H1 (cell line): ENCODE measurements around the gene GRIP2.

Experiments used
- CBX5 ChIP-seq: fragments of 300-800, 300-1000 bp; sonication (generic); IDR thresholded peaks from 2 replicates; pipeline ENCODE4 v1.7.1; 2016; ENCODE audit warnings: antibody characterized with exemption, low read length, low read depth
- EZH2 ChIP-seq: fragments of 200-600 bp; sonication (generic); IDR thresholded peaks from 2 replicates; pipeline ENCODE4 v1.7.1; 2012; ENCODE audit warnings: low read depth, mild to moderate bottlenecking, moderate library complexity, low read length, inconsistent platforms; ENCODE audit not compliant: severe bottlenecking
- JUN ChIP-seq: IDR thresholded peaks from 2 replicates; pipeline ENCODE4 v1.6.1; 2011; ENCODE audit warnings: low read depth, mild to moderate bottlenecking, improper control_type of control experiment, low read length
- PHF8 ChIP-seq: fragments of 200-600 bp; sonication (generic); conservative IDR thresholded peaks from 2 replicates; pipeline ENCODE4 v1.7.1; 2012; ENCODE audit warnings: low read depth, mild to moderate bottlenecking, inconsistent platforms, low read length, moderate library complexity
- POLR2A ChIP-seq, 2 experiments: IDR thresholded peaks; 1 replicate in 1 of 2; 2 replicates in 1 of 2; pipeline ENCODE4 v1.6.1; 2011; ENCODE audit warnings: low read depth in 2 of 2, low read length in 2 of 2, mild to moderate bottlenecking in 2 of 2; ENCODE audit errors: control extremely low read depth in 1 of 2
- POLR2AphosphoS5 ChIP-seq: IDR thresholded peaks from 2 replicates; pipeline ENCODE4 v1.6.1; 2011; ENCODE audit warnings: low read depth, low read length
- POU5F1 ChIP-seq: IDR thresholded peaks from 2 replicates; pipeline ENCODE4 v1.6.1; 2011; ENCODE audit warnings: low read depth, mild to moderate bottlenecking, low read length, moderate library complexity
- SIN3A ChIP-seq, 2 experiments: IDR thresholded peaks in 1 of 2; conservative IDR thresholded peaks in 1 of 2; 2 replicates each; pipeline ENCODE4 v1.6.1; 2011 to 2012; ENCODE audit warnings: low read length in 2 of 2, improper control_type of control experiment in 1 of 2, low read depth in 1 of 2, mild to moderate bottlenecking in 1 of 2
- SP1 ChIP-seq: IDR thresholded peaks from 2 replicates; pipeline ENCODE4 v1.6.1; 2011; ENCODE audit warnings: low read depth, low read length
- SUZ12 ChIP-seq: fragments of 200-600 bp; sonication (generic); IDR thresholded peaks from 2 replicates; pipeline ENCODE4 v1.6.1; 2012; ENCODE audit warnings: mild to moderate bottlenecking, inconsistent platforms, low read length, moderate library complexity, mixed read lengths
- TF ChIP-seq, protein P1 (sequence below), 3 experiments: IDR thresholded peaks; 1 replicate in 2 of 3; 2 replicates in 1 of 3; pipeline versions ENCODE4 v1.5.1 to v1.6.1; 2011; ENCODE audit warnings: low read length in 3 of 3, mild to moderate bottlenecking in 3 of 3, inconsistent platforms in 2 of 3, low read depth in 1 of 3, moderate library complexity in 1 of 3; ENCODE audit not compliant: insufficient read depth in 1 of 3; ENCODE audit errors: control extremely low read depth in 1 of 3
- TF ChIP-seq, protein P2 (sequence below): IDR thresholded peaks from 2 replicates; pipeline ENCODE4 v1.6.1; 2011; ENCODE audit warnings: low read length, improper control_type of control experiment
- TF ChIP-seq, protein P3 (sequence below): IDR thresholded peaks from 2 replicates; pipeline ENCODE4 v1.6.1; 2011; ENCODE audit warnings: low read depth, mild to moderate bottlenecking, low read length; ENCODE audit not compliant: insufficient read depth

DNA sequence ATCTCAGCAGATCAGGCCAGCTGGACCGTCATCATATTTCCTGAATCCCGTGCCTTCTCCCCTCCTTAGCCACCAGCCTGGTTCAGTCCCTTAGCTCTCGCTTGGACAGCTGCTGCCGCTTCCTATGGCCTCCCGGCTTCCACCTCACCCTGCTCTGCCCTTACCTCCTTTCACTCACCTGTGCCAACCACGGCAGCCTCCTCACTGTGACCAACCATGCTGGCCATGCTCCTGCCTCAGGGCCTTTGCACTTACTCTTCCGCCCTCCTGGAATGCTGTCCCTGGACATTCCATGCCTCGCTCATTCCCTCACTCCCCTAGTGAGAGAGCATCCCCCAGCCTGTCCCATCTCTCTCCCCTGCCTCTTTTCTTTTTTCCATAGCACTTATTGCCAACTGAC is 19.2 kb downstream of the GRIP2 start:
- TF ChIP-seq, protein P1, sequence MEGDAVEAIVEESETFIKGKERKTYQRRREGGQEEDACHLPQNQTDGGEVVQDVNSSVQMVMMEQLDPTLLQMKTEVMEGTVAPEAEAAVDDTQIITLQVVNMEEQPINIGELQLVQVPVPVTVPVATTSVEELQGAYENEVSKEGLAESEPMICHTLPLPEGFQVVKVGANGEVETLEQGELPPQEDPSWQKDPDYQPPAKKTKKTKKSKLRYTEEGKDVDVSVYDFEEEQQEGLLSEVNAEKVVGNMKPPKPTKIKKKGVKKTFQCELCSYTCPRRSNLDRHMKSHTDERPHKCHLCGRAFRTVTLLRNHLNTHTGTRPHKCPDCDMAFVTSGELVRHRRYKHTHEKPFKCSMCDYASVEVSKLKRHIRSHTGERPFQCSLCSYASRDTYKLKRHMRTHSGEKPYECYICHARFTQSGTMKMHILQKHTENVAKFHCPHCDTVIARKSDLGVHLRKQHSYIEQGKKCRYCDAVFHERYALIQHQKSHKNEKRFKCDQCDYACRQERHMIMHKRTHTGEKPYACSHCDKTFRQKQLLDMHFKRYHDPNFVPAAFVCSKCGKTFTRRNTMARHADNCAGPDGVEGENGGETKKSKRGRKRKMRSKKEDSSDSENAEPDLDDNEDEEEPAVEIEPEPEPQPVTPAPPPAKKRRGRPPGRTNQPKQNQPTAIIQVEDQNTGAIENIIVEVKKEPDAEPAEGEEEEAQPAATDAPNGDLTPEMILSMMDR (IDR thresholded peaks at IDR 0.05; ENCODE audit: control extremely low read depth in 1 of 3, insufficient read depth in 1 of 3, low read depth in 1 of 3, low read length in 3 of 3), result no peak
- TF ChIP-seq SUZ12 (no peak), JUN (no peak), CBX5 (no peak), POLR2AphosphoS5 (no peak), PHF8 (no peak), POLR2A (IDR thresholded peaks at IDR 0.05; ENCODE audit: control extremely low read depth in 1 of 2, low read depth in 2 of 2, low read length in 2 of 2) (no peak), SIN3A (conservative IDR thresholded peaks at IDR 0.05 in 1 of 2, IDR thresholded peaks at IDR 0.05 in 1 of 2; ENCODE audit: low read depth in 1 of 2, low read length in 2 of 2) (no peak), SP1 (no peak), POU5F1 (no peak), EZH2 (no peak)
- TF ChIP-seq, protein P2, sequence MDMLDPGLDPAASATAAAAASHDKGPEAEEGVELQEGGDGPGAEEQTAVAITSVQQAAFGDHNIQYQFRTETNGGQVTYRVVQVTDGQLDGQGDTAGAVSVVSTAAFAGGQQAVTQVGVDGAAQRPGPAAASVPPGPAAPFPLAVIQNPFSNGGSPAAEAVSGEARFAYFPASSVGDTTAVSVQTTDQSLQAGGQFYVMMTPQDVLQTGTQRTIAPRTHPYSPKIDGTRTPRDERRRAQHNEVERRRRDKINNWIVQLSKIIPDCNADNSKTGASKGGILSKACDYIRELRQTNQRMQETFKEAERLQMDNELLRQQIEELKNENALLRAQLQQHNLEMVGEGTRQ, result no peak
- TF ChIP-seq, protein P3, sequence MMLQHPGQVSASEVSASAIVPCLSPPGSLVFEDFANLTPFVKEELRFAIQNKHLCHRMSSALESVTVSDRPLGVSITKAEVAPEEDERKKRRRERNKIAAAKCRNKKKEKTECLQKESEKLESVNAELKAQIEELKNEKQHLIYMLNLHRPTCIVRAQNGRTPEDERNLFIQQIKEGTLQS, result no peak
